GM21447 (cell line): ENCODE measurements around the gene RIMS1.

Experiments used
- ATAC-seq: cut with Tn5 transposase; IDR thresholded peaks from one replicate; pipeline ENCODE4 v1.9.1; 2021; ENCODE audit not compliant: unreplicated experiment

RIMS1 gene

GRCh38 chr6:71886184-71887005 is at the start of gene RIMS1:
RIMS1 (plus strand) TSS chr6:71886550; CDS start chr6:71887024, 474 bp downstream.
- peak; percentile 75 for ATAC-seq

GRCh38 chr6:71851214-71851613 is 35.1 kb upstream of the RIMS1 start:
- ATAC-seq = no peak

- no peak for ATAC-seq
Observed at GRCh38 chr6:71852948-71853347, 33.4 kb upstream of the RIMS1 start.

- no peak for ATAC-seq
Observed at GRCh38 chr6:71855406-71855805, 30.9 kb upstream of the RIMS1 start.

- no peak for ATAC-seq
Observed at GRCh38 chr6:71879016-71879415, 7.3 kb upstream of the RIMS1 start.

GRCh38 chr6:71887006-71887743 is 825 bp downstream of the RIMS1 start:
- ATAC-seq = peak; percentile 14

GRCh38 chr6:71887744-71888230 is 1.4 kb downstream of the RIMS1 start:
- ATAC-seq = no peak

GRCh38 chr6:71888756-71889340 is 2.5 kb downstream of the RIMS1 start:
- no peak for ATAC-seq

GRCh38 chr6:71889366-71889765 is 3.0 kb downstream of the RIMS1 start:
- ATAC-seq = no peak

GRCh38 chr6:71892641-71893040 is 6.3 kb downstream of the RIMS1 start:
- ATAC-seq = no peak

- no peak for ATAC-seq
Observed at GRCh38 chr6:71900642-71901041, 14.3 kb downstream of the RIMS1 start.

- peak; percentile 74 for ATAC-seq
Observed at GRCh38 chr6:71902261-71902660, 15.9 kb downstream of the RIMS1 start.

GRCh38 chr6:71906813-71907212 is 20.5 kb downstream of the RIMS1 start:
- ATAC-seq = no peak

GRCh38 chr6:71908162-71908765 is 21.9 kb downstream of the RIMS1 start:
- peak; percentile 83 for ATAC-seq

GRCh38 chr6:71913444-71914234 is 27.3 kb downstream of the RIMS1 start:
- ATAC-seq = no peak

GRCh38 chr6:71929047-71929446 is 42.7 kb downstream of the RIMS1 start:
- no peak for ATAC-seq

GRCh38 chr6:71933881-71934280 is 47.5 kb downstream of the RIMS1 start:
- no peak for ATAC-seq

GRCh38 chr6:71965404-71965803 is 79.1 kb downstream of the RIMS1 start:
- ATAC-seq = no peak

GRCh38 chr6:71967436-71967835 is 81.1 kb downstream of the RIMS1 start:
- ATAC-seq = no peak

- ATAC-seq = no peak
Observed at GRCh38 chr6:71977884-71978283, 91.5 kb downstream of the RIMS1 start.
